Stimulated activated CD8-positive, alpha-beta memory T cell treated with anti-CD3 and anti-CD28 coated beads, Interleukin-7, amount 100 ng/mL, for 24 hours (primary cell): ENCODE results near the gene OR4C3.
"Not testable (repeated sequence)": the region's sequence is repeated elsewhere in the genome, so short reads cannot be mapped to it uniquely, and the experiment has no call there.

ENCODE experiments used
- DNase-seq: peaks from one replicate; pipeline ENCODE4 v3.0.0-alpha.2; 2020; ENCODE audit warnings: low read depth

OR4C3 gene

DNA sequence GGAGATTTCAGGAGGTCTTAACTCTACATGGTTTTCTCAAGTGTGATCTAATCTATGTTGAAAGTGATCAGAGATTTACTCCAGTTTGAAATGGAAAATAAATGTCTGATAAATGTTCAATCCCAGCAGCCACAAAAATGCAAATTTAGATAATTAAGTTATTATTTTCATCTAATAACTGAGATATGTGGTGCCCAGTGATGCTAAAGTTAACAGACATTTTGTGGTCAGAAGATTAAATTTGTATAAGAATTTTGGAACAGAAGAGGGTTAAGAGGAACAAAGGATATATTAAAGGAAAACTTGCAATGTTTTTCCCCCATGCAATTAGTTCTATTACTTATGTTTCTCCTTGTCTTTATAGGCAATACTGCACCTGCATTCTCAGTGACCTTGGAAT is at the start of gene OR4C3:
Gene OR4C3 (plus strand): TSS at position 301 of the 400 bp plus-strand sequence. CDS start 102 bp downstream, outside the sequence.
- DNase-seq, result not testable (repeated sequence)

DNA sequence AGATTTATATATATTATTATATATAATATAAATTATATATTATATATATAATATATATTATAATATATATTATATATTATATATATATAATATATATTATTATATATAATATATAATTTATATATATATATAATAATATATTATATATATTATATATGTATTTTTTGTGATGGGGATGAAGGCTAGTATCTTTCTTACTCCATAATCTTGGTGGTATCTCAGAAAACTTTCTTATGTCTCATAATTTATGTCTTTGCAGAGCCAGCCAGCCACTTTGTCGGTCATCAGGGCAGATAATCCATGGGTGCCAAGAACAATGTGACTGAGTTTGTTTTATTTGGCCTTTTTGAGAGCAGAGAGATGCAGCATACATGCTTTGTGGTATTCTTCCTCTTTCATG is 18.8 kb upstream of the OR4C3 start, which contains the start of gene OR4S1:
Gene OR4S1 (plus strand): TSS at position 301 of the 400 bp plus-strand sequence. CDS start 0 bp downstream, at position 301.
- no peak for DNase-seq

DNA sequence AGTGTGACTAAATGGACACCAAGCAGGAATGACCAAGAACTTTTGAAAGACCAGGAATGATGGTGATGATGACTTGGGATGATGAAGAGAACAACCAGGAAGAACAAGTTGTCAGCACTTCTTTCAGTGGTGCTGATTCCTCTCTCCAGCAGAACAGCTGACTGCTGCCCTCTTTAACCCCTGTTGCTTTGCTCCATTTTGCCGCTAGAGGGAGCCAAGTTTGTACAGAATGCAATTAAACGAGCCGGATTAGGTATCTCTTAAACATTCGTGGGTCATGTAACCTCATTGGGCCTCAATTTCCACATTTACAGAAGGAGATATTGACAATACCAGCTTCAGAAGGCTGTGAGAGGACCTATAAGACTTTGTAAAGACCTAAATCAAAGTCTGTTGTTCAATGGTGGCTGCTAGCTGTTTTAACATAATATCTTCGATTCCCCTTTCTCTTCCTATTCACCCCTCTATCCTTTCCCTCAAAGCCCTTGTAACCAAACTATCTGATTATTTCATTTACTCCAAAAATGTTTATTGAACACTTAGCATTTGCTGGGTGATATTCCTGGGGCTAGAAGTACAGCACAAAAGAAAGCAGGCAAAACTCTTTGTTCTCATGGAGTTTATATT is 16.8 kb upstream of the OR4C3 start:
- DNase-seq, result peak; percentile 40

DNA sequence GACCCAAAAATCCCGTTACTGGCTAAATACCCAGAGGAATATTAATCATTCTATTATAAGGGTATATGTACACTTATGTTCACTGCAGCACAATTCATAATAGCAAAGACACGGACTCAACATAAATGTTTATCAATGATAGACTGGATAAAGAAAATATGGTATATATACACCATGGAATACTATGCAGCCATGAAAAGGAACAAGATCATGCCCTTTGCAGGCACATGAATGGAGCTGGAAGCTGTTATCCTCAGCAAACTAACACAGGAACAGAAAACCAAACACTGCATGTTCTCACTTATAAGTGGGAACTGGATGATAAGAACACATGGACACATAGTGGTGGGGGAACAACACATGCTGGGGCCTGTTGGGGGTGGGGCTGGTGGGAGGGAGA is 11.1 kb upstream of the OR4C3 start:
- not testable (repeated sequence) for DNase-seq

- DNase-seq, result not testable (repeated sequence)
These were observed 4.9 kb upstream of the OR4C3 start for GRCh38 chr11:48319813-48320212.

DNA sequence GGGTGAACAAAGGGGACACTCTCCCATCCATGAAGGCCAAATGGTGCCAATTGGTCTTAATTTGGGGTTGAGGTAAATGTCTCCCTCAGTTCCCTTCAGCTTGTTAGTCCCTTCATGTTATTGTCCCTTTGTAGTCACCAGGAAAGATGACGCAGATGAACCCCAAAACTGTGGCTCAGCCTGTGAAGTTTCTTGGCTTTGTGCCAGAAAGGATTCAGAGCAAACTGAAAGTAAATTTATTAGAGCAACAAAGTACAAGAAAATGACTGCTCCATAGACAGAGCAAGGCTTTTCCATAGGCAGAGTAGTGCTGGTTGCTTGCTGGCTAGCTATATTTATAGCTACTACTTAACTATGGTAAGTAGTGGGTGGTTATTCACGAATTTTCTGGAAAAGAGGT is 16.7 kb downstream of the OR4C3 start:
- DNase-seq, result no peak

- not testable (repeated sequence) for DNase-seq
These were observed 17.8 kb downstream of the OR4C3 start for GRCh38 chr11:48342505-48342904.

DNA sequence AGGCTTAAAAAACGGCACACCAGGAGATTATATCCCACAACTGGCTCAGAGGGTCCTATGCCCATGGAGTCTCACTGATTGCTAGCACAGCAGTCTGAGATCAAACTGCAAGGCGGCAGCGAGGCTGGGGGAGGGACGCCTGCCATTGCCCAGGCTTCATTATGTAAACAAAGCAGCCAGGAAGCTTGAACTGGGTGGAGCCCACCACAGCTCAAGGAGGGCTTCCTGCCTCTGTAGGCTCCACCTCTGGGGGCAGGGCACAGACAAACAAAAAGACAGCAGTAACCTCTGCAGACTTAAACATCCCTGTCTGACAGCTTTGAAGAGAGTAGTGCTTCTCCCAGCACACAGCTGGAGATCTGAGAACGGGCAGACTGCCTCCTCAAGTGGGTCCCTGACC is 21.6 kb downstream of the OR4C3 start:
- not testable (repeated sequence) for DNase-seq

- DNase-seq, result no peak
These were observed 29.3 kb downstream of the OR4C3 start for GRCh38 chr11:48354013-48354412.

DNA sequence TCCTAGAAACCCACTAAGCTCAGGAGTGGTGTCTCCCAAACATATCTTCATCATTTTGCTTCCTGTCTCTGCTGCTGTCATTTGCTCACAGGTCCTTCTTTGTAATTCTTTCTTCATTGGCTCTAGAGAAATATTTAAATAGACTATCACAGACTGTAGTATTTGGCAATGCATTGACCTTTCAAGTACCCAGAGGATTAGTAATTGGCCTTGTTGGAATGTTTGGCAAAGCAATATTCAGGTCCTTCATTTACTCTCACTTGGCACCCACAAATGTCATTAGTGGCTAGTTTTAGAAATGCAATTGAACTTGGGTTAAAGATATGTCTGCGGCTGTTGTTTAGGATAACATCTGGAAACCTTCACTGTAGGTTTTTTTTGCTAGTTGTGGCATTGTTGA is 30.0 kb downstream of the OR4C3 start:
- no peak for DNase-seq

GRCh38 chr11:48361289-48361688 is 36.6 kb downstream of the OR4C3 start:
- not testable (repeated sequence) for DNase-seq

DNA sequence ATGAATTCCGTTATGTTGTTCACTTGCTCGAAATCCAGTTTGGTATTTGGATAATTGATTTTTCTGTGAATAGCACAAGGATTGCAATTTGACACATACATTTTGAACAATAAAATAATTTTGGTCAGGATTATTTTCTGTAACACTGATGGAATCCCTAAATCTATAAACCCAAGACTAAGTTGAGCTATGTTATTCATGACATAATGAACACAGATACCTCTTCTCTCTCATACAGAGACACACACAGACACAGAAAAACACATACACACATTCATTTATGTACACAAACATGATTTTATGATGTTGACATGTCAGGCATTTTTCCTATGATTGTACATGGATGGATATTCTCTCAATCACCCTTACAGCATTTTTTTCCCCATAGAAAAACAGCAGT is 41.6 kb downstream of the OR4C3 start, which contains the start of gene OR4C5:
Gene OR4C5 (minus strand): TSS at position 101 of the 400 bp plus-strand sequence. CDS start 0 bp downstream, at position 101.
- no peak for DNase-seq
